Fibroblast of upper back skin (primary cell): ENCODE data around the gene CDC42.
"Not testable (repeated sequence)": the region's sequence is repeated elsewhere in the genome, so short reads cannot be mapped to it uniquely, and the experiment has no call there.

ENCODE experiments used
- DNase-seq: peaks from one replicate; pipeline ENCODE4 v3.0.0-alpha.2; 2013

CDC42 gene

DNA sequence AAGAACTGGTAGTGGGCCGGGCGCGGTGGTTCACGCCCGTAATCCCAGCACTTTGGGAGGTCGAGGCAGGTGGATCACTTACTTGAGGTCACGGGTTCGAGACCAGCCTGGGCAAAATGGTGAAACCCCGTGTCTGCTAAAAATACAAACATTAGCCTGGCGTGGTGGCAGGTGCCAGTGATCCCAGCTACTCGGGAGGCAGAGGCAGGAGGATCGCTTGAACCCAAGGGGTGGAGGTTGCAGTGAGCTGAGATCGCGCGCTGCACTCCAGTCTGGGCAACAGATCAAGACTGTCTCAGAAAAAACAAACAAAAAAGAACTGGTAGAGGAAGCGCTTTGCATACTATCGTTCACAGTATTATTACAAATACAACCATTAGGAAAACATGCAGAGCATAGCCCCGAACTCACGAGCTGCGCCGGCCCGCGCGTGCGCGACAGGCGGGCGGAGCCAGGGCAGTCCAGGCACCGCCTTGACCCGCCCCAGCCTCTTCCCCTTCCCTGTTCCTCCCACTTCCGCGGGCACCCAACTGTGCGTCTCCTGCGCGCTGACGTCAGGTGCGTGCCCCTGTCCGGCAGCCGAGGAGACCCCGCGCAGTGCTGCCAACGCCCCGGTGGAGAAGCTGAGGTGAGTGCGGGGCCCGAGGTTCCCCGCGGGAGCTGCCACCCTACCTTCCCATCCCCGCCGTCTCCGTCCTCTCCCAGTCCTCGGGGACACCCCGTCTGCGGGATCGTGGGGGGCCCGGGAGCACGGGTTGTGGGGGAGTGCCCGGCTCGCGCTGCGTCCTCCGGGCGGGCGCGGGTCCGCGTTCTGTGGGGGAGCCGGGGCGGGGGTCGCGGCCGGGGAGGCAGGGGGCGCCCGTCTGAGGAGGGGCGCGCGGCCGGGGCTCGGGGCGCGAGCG is at the start of gene CDC42:
TSS of gene CDC42 (plus strand) at position 595 of the 902 bp plus-strand sequence. CDS start 25,770 bp downstream, outside the sequence.
- DNase-seq = peak; percentile 96

DNA sequence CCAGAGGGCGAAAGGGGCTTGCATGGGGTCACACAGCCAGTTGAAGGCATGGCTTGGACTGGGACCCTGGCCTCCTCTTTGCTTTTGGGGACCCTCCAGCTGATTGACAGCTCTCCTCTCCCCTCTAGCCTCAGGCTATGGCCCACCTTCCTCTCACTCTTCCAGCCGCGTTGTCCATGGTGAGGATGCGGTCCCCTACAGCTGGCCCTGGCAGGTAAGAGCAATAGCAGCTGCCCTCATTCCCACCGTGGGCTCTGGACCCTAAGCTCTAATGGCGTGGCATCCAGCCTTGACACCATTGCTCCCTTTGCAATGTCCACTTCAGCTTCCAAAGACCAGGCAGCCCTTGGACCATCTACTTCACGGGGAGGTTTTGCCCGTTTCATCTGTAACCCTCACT is 49.6 kb upstream of the CDC42 start:
- not testable (repeated sequence) for DNase-seq

DNA sequence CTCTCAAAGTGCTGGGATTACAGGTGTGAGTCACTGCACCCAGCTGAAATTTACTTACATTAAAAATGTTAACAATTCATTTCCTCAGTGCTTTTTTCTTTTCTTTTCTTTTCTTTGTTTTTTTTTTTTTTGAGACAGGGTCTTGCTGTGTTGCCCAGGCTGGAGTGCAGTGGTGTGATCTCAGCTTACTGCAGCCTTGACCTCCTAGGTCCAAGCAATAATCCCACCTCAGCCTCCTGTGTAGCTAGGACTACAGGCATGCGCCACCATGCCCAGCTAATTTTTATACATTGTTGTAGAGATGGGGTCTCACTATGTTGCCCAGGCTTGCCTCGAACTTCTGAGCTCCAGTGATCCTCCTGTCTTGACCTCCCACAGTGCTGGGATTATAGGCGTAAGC is 48.5 kb upstream of the CDC42 start:
- DNase-seq = not testable (repeated sequence)

DNA sequence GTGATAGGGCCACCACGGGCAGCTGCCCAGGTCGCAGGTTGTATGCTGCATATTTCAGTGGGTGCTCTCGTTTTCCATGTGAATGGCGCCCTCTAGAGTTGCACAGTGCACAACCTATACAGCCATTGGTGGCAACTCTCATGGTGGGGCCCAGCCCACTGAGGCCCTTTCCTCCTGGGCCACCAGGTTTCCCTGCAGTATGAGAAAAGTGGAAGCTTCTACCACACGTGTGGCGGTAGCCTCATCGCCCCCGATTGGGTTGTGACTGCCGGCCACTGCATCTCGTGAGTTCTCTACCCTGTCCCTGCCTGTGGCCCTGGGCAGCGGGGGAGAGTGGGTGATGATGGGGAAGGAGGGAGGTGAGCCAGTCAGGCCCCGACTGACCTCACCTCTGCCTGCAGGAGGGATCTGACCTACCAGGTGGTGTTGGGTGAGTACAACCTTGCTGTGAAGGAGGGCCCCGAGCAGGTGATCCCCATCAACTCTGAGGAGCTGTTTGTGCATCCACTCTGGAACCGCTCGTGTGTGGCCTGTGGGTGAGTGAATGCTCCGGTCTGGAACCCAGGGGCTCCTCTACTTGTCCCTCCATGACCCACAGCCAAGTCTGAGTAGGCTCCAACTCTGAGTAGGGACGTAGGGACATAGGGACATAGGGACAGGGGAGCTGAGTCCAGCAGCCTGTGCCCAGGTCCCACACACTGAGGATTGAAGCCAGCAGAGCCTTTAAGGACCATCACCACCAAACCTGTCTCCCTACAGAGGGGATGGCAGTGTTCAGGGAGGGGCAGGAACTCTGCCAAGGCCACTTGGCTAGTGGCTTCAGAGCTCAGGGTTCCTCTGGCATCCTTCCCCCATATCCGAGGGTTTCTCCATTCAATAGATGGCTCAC is 47.0 kb upstream of the CDC42 start:
- DNase-seq = peak; percentile 14

DNA sequence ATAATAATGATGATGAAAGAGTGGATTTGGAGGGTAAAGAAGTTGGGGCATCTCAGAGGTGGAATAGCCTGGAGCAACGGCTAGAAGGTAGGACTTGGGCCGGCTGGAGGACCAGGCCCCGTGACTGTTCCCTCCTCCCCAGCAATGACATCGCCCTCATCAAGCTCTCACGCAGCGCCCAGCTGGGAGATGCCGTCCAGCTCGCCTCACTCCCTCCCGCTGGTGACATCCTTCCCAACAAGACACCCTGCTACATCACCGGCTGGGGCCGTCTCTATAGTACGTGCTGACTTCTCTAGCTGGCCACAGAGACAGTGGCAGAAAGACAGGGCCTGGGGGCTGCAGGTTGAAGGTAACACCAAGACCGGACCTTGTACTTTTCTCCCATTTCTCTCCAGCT is 45.8 kb upstream of the CDC42 start:
- DNase-seq = not testable (repeated sequence)

DNA sequence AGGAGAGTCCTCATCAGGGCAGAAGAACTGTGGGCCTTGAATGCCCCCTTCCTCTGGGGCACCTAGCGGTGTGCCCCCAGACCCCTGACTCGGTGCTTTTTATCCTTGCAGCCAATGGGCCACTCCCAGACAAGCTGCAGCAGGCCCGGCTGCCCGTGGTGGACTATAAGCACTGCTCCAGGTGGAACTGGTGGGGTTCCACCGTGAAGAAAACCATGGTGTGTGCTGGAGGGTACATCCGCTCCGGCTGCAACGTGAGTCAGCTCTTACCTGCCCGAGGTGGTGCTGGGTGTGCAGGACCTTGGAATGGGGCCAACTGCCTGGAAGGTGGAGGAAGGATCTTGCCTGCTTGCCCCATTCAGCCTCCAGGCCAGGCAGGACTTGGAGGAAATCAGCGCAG is 45.2 kb upstream of the CDC42 start:
- DNase-seq = not testable (repeated sequence)

DNA sequence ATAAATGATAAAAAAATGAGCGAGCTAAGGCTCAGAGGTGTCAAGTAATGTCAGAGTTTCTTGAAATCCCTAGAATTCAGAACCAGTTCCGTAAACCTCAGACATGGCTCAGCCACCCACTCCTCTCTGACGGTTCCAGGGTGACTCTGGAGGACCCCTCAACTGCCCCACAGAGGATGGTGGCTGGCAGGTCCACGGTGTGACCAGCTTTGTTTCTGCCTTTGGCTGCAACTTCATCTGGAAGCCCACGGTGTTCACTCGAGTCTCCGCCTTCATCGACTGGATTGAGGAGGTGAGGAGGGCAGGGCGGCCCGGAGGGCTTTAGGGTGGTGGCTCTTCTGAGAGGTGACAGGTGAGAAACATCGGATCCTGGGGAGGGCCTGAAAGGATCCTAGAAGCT is 42.9 kb upstream of the CDC42 start:
- not testable (repeated sequence) for DNase-seq

DNA sequence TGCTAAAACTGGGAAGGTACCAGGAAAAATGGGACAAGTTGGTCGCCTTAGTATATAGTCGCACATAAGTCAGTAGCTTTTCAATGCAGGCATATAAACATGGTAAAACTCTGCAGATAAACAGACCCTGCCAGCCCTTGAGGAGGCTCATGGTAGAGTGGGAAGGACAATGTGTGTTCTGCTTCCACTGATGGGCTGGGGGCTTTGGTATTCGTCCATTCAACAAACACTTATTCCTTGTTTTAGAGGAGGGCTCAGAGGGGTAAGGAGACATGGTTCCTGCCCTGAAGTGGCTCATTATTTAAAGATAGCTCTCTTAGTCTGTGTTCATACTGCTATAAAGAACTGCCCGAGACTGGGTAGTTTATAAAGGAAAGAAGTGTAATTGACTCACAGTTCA is 39.8 kb upstream of the CDC42 start:
- not testable (repeated sequence) for DNase-seq

DNA sequence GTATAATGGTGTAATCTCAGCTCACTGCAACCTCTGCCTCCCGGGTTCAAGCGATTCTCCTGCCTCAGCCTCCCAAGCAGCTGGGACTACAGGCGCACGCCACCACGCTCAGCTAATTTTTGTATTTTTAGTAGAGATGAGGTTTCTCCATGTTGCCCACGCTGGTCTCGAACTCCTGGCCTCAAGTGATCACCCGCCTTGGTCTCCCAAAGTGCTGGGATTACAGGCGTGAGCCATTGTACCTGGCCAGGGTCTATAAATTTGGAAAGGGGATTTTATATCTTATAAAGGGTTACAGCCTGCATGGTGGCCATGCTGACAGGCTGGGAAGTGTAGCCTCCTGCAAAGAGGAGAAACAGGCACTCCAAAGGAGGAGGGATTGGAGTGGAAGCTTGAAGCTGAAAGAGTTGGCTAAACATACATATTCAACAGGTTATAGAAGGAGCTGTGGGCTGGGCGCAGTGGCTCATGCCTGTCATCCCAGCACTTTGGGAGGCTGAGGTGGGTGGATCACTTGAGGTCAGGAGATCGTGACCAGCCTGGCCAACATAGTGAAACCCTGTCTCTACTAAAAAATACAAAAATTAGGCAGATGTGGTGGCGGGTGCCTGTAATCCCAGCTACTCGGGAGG is 37.8 kb upstream of the CDC42 start:
- DNase-seq = not testable (repeated sequence)

DNA sequence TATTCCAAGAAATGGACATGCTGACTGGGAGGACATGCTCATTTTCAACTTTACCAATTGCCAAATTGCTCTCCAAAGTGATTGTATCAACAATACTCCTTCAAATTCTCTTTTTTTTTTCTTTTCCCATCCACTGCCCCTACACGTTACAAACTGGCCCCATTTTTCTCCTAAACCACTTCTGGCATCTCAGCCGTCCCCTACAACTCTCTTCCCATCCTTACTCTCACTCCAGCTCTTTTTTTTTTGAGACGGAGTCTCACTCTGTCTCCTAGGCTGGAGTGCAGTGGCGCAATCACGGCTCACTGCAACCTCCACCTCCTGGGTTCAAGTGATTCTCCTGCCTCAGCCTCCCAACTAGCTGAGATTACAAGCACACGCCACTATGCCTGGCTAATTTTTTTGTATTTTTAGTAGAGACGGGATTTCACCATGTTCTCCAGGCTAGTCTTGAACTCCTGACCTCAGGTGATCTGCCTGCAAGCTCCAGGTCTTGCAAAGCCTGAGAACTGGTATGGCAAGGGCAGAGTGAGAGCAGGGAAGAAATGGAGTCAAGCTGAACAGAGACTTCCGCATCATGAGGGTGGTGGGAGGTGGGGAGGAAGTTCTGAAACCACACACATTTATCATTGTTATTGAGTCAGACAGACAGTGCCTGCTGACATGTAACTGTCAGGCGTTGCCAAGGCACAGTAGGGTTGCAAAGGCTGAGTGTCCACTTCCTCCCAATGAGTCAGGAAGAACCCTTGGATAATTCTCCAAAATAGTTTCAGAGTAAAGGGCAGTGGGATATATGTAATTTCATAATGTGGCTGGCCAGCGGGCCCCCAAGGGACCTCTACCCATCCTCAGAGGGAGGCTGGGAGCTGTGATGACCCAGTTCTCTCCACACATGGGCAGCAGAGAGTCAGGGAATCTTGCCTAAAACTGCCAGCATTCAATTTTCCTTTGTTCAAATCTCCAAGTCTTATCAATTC is 33.6 kb upstream of the CDC42 start:
- peak; percentile 97 for DNase-seq

DNA sequence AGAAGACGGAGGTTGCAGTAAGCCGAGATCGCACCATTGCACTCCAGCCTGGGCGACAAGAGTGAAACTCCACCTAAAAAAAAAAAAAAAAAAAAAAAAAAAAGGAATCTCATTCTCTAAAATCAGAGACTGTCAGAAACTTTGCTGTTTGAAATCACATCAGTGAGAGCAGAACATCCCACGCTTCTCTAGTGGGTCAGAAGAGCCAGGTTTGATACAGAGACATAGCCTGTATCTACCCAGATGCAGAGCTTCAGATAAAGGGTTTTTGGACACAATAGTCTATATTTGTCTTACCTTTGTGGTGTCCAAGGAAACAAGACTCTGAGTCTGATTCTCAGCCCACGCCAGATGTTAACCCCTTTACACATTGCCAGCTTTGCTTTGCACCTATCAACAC is 31.4 kb upstream of the CDC42 start:
- no peak for DNase-seq

DNA sequence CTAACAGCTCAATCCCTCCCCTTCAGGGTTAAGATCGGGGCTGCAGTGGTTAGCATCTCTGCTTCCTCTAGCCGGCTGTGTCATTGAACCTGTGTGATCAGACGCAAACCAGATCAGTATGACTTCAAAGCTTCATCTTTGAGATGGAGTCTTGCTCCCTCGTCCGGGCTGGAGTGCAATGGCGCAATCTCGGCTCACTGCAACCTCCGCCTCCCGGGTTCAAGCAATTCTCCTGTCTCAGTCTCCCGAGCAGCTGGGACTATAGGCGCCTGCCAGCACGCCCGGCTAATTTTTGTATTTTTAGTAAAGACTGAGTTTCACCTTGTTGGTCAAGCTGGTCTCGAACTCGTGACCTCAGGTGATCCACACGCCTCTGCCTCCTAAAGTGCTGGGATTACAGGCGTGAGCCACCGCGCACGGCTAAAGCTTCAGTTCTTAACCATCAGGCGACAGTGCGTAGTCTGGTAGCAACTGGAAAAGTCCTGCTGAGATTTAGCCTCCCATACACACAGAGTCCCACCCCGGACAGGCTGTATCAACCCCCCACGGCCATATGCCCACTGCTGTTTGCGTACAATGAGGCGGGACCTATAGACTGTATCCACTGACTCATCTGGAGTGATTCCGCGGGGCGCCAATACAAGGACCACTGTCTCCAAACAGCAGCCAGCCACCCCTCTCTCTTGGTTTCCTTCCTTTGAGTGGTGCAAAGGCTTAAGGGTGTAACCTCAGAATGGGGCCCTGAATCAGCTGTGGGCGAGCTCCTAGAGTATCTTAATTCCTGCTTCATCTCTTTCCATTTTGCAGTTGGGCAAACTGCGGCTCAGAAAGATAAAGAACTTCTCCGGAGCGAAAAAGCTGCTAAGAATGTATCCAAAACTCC is 27.8 kb upstream of the CDC42 start:
- DNase-seq = peak; percentile 86

DNA sequence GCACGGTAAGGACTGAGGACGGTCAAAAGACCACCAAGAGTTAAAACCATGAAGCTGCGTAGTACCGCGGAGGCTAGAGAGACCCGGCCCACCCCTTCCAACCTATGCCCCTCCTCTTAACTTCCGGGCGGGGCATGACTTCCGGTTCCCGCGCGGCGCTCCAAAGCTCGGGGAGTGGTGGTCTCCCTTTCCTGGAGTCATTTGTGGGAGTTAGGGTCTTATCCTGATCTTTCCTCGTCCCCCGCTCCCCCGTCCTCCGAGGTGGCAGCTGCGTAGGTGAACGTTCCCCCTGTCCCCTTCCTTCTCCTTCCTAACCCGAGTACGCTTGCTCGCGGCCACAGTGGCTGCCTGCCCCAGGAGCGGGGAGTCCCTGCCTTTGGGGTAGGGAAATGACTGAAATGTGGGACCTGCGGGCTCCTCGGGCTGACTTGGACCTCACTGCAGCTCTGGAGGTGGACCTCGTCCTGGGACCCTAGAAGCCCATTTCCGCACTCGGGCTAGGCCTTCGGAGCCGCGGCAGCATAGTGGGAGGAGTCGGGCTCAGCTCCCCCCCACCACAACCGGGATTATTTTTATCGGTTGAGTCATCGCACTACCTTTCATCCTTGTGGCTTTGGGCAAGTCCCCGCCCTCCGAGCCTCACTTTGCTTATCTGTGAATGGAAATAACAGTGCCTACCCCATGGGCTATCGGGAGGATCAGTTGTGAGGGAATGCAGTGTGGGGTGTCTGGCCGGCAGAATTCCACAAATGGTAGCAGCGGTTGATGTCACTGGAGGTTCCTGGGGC is 26.9 kb upstream of the CDC42 start:
- DNase-seq = peak; percentile 85

DNA sequence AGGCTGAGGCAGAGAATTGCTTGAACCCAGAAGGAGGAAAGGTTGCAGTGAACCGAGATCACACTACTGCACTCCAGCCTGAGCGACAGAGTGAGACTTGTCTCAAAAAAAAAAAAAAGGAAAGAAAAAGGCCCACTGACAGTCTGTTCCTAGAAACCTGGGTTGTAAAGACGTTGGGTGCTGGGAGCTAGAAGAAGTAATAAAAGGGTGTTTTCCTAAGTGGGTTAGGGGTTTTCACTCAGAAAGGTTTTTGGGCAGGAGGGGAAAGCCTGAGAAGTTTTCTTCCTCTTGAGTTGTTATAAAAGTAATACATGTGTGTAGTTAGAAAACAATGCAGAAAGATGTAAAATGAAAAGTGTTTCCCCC is 25.6 kb upstream of the CDC42 start:
- no peak for DNase-seq

DNA sequence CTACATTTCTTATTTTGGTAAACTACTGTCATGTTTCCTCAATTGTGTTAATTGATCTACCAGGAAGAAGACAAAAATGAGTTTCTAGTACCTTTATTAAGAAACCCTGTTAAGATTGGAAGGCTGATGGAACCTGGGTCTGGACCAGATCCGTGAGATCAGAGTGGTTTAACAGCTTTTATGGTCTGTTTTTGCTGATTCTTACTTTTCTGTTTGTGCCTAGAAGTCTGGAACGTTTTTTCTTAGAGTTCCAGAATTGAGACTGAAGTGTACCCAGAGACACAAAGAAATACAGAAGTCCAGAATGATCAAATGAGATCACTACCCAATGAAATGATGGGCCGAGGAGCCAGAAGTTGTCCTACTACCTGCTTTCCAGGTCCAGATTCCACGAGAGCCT is 22.5 kb upstream of the CDC42 start:
- DNase-seq = no peak

DNA sequence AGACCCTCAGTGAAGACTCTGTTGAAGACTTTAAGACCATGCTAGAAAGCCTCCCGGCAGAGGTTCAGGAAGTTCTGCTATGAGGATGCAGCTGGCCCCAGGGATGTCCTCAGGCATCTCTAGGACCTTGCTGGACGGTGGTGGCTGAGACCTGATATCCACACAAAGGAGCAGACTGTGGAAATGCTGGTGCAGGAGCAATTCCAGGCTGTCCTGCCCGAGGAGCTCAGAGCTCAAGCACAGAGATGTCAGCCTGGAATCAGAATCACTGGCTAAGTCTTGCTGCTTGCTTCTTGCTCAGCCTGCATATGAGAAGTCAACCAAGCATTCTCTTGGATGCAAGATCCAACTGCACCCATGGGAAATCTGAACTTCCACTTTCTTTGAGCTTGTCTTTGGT is 22.0 kb upstream of the CDC42 start:
- no peak for DNase-seq

DNA sequence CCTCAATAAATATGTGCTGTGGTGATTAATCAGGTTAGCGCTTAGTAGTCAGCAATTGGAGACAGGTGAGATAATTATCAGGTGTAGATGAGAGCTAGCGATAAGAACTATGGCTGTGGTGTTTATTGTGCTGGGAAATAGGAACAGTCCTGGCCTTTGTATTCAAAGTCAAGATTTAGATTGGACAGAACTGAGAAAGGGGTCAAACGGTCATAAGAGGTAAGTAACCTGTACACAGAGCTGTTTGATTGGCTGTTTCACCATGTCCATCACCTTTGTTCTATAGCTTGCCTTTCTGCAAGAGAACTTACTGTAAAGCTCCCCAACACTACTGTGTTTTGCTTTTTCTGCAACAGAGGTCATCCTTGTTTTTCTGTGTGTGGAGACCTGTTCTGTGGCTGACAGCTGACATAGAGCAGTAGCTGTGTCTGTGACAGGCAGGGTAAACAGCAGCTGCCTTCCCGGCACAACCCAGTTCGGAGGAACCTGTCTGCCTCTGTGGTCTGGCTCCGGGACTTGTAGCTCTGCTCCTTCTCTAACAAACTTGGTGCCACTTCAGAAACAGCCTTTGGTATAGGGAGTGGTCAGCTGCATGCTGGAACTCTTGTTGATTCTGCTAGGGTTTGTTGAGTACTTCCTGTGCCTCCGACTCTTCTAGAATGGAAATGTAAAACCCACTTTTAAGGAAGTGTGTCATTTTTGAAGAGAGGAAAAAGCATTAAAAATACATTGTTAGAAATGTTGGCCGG is 21.1 kb upstream of the CDC42 start:
- DNase-seq = no peak

DNA sequence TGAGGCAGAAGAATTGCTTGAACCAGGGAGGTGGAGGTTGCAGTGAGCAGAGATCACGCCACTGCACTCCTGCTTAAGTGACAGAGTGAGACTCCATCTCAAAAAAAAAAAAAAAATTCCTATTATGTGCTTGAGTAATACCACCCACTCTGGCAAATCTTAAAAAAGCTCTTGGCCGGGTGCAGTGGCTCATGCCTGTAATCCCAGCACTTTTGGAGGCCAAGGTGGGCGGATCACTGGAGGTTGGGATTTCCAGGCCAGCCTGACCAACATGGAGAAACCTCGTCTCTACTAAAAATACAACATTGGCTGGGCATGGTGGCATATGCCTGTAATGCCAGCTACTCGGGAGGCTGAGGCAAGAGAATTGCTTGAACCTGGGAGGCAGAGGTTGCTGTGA is 17.7 kb upstream of the CDC42 start:
- not testable (repeated sequence) for DNase-seq

DNA sequence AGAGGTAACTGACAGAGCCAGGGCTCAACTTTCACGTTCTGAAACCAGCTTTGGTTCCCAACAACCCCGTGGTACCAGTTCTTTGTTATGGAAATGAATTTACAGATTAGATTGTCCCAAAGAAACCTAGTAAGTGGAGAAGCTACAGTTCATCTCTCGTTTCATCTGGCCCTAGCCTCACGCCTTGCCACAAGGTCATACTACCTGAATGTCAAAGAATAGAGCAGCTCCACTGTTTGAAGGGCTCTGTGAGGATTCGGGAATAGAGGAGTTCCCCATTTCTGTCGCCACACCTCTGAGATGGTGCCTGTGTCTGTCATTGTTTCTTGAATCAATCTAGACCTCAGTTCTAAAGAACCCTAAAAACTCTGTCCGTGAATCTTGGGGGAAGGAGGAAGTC is 15.0 kb upstream of the CDC42 start:
- no peak for DNase-seq
